ENCODE results near the gene PRR12.

DNA sequence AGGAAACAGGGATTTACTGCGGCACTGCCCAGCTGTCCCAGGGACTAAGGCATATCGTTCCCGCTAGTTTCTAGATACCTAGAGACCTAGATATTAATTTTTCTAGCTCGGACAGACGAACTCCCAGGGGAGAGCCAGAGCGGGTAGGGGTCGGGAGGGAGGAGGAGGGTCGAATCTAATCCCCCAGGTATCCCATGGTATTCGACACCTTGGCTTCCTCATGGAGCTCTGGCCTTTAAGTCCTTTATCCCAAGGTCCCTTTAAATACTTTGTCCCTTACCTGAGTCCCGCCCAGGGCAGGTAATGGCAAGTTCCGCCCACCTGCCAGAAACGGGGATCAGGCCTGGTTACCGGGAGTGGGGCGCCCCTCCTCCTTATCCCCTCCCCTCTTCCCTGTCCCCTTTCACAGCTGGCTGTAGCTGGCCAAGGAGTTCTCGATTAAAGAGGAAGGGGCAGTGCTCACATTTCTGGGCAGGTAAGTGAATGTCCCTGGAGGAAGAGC lies 9.9 kb upstream of the PRR12 start, which contains the start of gene PRRG2:
- TF ChIP-seq, protein P1, sequence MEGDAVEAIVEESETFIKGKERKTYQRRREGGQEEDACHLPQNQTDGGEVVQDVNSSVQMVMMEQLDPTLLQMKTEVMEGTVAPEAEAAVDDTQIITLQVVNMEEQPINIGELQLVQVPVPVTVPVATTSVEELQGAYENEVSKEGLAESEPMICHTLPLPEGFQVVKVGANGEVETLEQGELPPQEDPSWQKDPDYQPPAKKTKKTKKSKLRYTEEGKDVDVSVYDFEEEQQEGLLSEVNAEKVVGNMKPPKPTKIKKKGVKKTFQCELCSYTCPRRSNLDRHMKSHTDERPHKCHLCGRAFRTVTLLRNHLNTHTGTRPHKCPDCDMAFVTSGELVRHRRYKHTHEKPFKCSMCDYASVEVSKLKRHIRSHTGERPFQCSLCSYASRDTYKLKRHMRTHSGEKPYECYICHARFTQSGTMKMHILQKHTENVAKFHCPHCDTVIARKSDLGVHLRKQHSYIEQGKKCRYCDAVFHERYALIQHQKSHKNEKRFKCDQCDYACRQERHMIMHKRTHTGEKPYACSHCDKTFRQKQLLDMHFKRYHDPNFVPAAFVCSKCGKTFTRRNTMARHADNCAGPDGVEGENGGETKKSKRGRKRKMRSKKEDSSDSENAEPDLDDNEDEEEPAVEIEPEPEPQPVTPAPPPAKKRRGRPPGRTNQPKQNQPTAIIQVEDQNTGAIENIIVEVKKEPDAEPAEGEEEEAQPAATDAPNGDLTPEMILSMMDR (IDR thresholded peaks at IDR 0.05), result no peak
- no peak for TF ChIP-seq POLR2A (IDR thresholded peaks at IDR 0.05)
